GM18519 (cell line): ENCODE measurements around the gene TEX35.
A peak's percentile ranks its signal among the peaks of the same experiment; 100 is the strongest.
"Not testable (repeated sequence)": the region's sequence is repeated elsewhere in the genome, so short reads cannot be mapped to it uniquely, and the experiment has no call there.

ENCODE experiments used
- ATAC-seq: cut with Tn5 transposase; IDR thresholded peaks from one replicate; pipeline ENCODE4 v1.9.1; 2021; ENCODE audit warnings: mild to moderate bottlenecking, moderate library complexity; ENCODE audit not compliant: unreplicated experiment, low FRiP score

TEX35 gene

GRCh38 chr1:178493301-178493741 is 19.6 kb upstream of the TEX35 start:
- no peak for ATAC-seq

GRCh38 chr1:178494569-178494971 is 18.3 kb upstream of the TEX35 start:
- ATAC-seq = no peak

- no peak for ATAC-seq
These were observed 17.8 kb upstream of the TEX35 start for GRCh38 chr1:178495158-178495557.

- no peak for ATAC-seq
These were observed 17.0 kb upstream of the TEX35 start for GRCh38 chr1:178495741-178496409.

- ATAC-seq = no peak
These were observed 16.3 kb upstream of the TEX35 start, which contains the start of gene CLEC20A for GRCh38 chr1:178496410-178497135. Gene CLEC20A (minus strand): TSS chr1:178496964. CDS start chr1:178496939, 25 bp downstream.

GRCh38 chr1:178497903-178498478 is 14.9 kb upstream of the TEX35 start:
- no peak for ATAC-seq

GRCh38 chr1:178498896-178499675 is 13.8 kb upstream of the TEX35 start:
- no peak for ATAC-seq

- no peak for ATAC-seq
These were observed 12.7 kb upstream of the TEX35 start for GRCh38 chr1:178500091-178500770.

GRCh38 chr1:178500936-178501554 is 11.9 kb upstream of the TEX35 start:
- no peak for ATAC-seq

GRCh38 chr1:178501705-178502329 is 11.1 kb upstream of the TEX35 start:
- peak; percentile 89 for ATAC-seq

- no peak for ATAC-seq
These were observed 10.6 kb upstream of the TEX35 start for GRCh38 chr1:178502330-178502714.

GRCh38 chr1:178502856-178503255 is 10.1 kb upstream of the TEX35 start:
- no peak for ATAC-seq

GRCh38 chr1:178503316-178503715 is 9.6 kb upstream of the TEX35 start:
- not testable (repeated sequence) for ATAC-seq

- ATAC-seq = no peak
These were observed 9.1 kb upstream of the TEX35 start for GRCh38 chr1:178503849-178504248.

- ATAC-seq = no peak
These were observed 8.6 kb upstream of the TEX35 start for GRCh38 chr1:178504286-178504685.

- ATAC-seq = no peak
These were observed 6.7 kb upstream of the TEX35 start for GRCh38 chr1:178506177-178506576.

GRCh38 chr1:178506669-178507068 is 6.2 kb upstream of the TEX35 start:
- no peak for ATAC-seq

- no peak for ATAC-seq
These were observed 3.4 kb upstream of the TEX35 start for GRCh38 chr1:178509414-178510007.

- ATAC-seq = no peak
These were observed 2.8 kb upstream of the TEX35 start for GRCh38 chr1:178510155-178510554.
